GM12891 (cell line): Measurements from ENCODE around the gene GPS1.

Experiments
- DNase-seq: peaks from one replicate; pipeline ENCODE4 v3.0.0; 2011; ENCODE audit warnings: low spot score; ENCODE audit not compliant: insufficient read length
- FAIRE-seq: peaks from 2 replicates; lab custom pipeline; 2011; peaks lifted over from hg19 to GRCh38; lab: Jason Lieb, UNC
- PAX5 ChIP-seq: IDR thresholded peaks from 2 replicates; pipeline ENCODE4 v1.6.1; 2011; ENCODE audit warnings: low read length, moderate library complexity, mild to moderate bottlenecking; ENCODE audit not compliant: insufficient read depth, severe bottlenecking
- POLR2A ChIP-seq: IDR thresholded peaks from 2 replicates; pipeline ENCODE4 v1.6.1; 2011; ENCODE audit warnings: low read depth, low read length, control low read depth
- POLR2AphosphoS5 ChIP-seq: IDR thresholded peaks from 2 replicates; pipeline ENCODE4 v1.6.1; 2011; ENCODE audit warnings: low read depth, low read length, control low read depth
- POU2F2 ChIP-seq: IDR thresholded peaks from 2 replicates; pipeline ENCODE4 v1.6.1; 2011; ENCODE audit warnings: low read depth, mild to moderate bottlenecking, control low read depth, low read length, moderate library complexity
- SPI1 ChIP-seq: IDR thresholded peaks from 2 replicates; pipeline ENCODE4 v1.6.1; 2011; ENCODE audit warnings: low read depth, low read length, control low read depth
- TAF1 ChIP-seq: IDR thresholded peaks from 2 replicates; pipeline ENCODE4 v1.6.1; 2011; ENCODE audit warnings: low read depth, low read length, control low read depth

GPS1 gene

GRCh38 chr17:82045936-82046484 is 5.7 kb upstream of the GPS1 start:
- FAIRE-seq (no peak), DNase-seq (no peak)
- TF ChIP-seq PAX5, result no peak
- no peak for TF ChIP-seq TAF1
- TF ChIP-seq POU2F2, result no peak
- no peak for TF ChIP-seq POLR2AphosphoS5
- TF ChIP-seq POLR2A, result no peak
- TF ChIP-seq SPI1, result no peak

GRCh38 chr17:82046903-82047302 is 4.8 kb upstream of the GPS1 start:
- FAIRE-seq (no peak), DNase-seq (no peak)
- TF ChIP-seq PAX5 (no peak), SPI1 (no peak), POU2F2 (no peak), POLR2AphosphoS5 (no peak), POLR2A (no peak), TAF1 (no peak)

GRCh38 chr17:82047379-82047778 is 4.3 kb upstream of the GPS1 start:
- no peak for TF ChIP-seq SPI1
- no peak for TF ChIP-seq TAF1
- DNase-seq, result no peak
- FAIRE-seq, result no peak

- FAIRE-seq, result no peak
- no peak for DNase-seq
- TF ChIP-seq POLR2AphosphoS5 (no peak), SPI1 (no peak), POLR2A (no peak), PAX5 (no peak), POU2F2 (no peak), TAF1 (no peak)
These were observed 3.7 kb upstream of the GPS1 start for GRCh38 chr17:82047914-82048570.

GRCh38 chr17:82048571-82048971 is 3.1 kb upstream of the GPS1 start:
- TF ChIP-seq PAX5, result no peak
- TF ChIP-seq SPI1, result no peak
- no peak for TF ChIP-seq POU2F2
- no peak for TF ChIP-seq TAF1
- no peak for TF ChIP-seq POLR2A
- no peak for TF ChIP-seq POLR2AphosphoS5
- DNase-seq (no peak), FAIRE-seq (no peak)

GRCh38 chr17:82049106-82049505 is 2.6 kb upstream of the GPS1 start:
- TF ChIP-seq POLR2AphosphoS5 (no peak), PAX5 (no peak), POLR2A (no peak), POU2F2 (no peak), TAF1 (no peak), SPI1 (no peak)
- FAIRE-seq, result no peak
- no peak for DNase-seq

GRCh38 chr17:82049521-82049971 is 2.2 kb upstream of the GPS1 start:
- DNase-seq (no peak), FAIRE-seq (no peak)
- TF ChIP-seq SPI1 (no peak), POLR2AphosphoS5 (no peak), PAX5 (no peak), TAF1 (no peak), POU2F2 (no peak), POLR2A (no peak)

- FAIRE-seq (no peak), DNase-seq (no peak)
- TF ChIP-seq TAF1 (no peak), SPI1 (no peak), PAX5 (no peak), POLR2AphosphoS5 (no peak), POLR2A (no peak), POU2F2 (no peak)
These were observed 1.4 kb upstream of the GPS1 start for GRCh38 chr17:82050152-82050760.
